GM12875 (cell line): Measurements from ENCODE around the gene EXOC6B.
"Not testable (repeated sequence)": the region's sequence is repeated elsewhere in the genome, so short reads cannot be mapped to it uniquely, and the experiment has no call there.

Source experiments
- H3K4me3 ChIP-seq: one replicate; pipeline ENCODE4 v1.5.1; 2011; ENCODE audit warnings: low read depth, low read length, control low read depth
- TF ChIP-seq, protein P1 (sequence below): IDR thresholded peaks from 2 replicates; pipeline ENCODE4 v1.5.1; 2011; ENCODE audit warnings: low read depth, mild to moderate bottlenecking, control low read depth, inconsistent platforms, low read length, moderate library complexity, borderline replicate concordance; ENCODE audit not compliant: insufficient read depth

Gene EXOC6B

DNA sequence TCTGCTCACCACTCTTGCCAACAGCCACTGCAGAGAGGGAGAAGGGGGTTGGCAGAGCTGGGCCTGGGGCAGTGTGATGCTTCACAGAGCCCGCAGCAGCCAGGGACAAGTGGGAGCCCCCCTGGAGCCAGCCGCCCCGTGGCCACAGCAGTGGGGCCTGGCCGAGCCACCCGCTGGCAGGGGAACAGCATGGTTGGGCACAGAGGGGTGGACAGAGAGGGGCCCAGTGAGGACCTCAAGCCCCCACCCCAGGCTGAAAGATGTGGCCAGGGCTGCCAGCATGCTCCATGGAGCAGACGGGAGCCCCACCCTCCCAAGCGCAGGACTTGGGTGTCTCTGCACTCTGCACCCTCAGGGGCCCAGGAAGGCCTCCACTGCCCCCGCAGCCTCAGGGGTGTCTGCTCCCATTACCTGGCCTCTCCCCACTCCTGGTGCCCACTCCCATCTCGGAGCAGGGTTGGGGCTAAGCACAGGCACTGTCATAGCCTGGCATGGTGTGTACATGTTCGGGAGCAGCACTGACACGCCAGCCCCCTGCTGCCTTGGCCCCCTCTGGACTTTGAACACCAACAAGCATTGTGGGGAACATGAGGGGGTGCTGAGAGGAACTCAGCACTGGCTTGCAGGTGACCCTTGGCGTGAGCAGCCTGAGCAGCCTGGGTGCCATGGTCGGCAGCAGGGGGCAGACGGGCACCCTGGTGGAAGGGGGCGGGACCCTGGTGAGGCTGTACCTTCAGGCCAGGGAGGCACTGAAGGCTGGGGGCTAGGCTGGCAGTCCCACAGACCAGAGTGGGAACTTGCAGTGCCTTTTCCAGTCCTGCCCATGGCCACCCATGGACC is 398.6 kb downstream of the EXOC6B start:
- H3K4me3 ChIP-seq, result no peak overlapping the region
- TF ChIP-seq, protein P1, sequence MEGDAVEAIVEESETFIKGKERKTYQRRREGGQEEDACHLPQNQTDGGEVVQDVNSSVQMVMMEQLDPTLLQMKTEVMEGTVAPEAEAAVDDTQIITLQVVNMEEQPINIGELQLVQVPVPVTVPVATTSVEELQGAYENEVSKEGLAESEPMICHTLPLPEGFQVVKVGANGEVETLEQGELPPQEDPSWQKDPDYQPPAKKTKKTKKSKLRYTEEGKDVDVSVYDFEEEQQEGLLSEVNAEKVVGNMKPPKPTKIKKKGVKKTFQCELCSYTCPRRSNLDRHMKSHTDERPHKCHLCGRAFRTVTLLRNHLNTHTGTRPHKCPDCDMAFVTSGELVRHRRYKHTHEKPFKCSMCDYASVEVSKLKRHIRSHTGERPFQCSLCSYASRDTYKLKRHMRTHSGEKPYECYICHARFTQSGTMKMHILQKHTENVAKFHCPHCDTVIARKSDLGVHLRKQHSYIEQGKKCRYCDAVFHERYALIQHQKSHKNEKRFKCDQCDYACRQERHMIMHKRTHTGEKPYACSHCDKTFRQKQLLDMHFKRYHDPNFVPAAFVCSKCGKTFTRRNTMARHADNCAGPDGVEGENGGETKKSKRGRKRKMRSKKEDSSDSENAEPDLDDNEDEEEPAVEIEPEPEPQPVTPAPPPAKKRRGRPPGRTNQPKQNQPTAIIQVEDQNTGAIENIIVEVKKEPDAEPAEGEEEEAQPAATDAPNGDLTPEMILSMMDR, result no peak

DNA sequence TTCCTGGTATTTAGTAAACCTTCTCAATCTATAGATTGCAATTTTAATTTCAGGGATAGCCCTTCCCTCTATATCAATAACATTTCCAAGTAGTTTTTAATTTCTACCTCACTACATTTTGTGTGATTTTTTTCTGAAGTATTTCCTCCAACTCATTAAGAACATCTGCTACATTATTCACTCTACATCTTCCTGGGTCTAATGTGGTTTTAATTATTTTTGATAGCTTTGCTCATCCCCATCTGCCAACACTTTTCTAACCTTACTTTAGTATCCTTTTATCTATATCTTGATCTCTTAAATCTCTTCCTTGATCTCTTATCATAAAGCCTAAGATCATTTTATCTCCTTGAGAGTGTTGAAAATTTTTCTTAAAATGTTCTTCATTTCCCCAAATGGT is 399.8 kb downstream of the EXOC6B start:
- TF ChIP-seq, protein P1, result no peak
- no peak overlapping the region for H3K4me3 ChIP-seq

DNA sequence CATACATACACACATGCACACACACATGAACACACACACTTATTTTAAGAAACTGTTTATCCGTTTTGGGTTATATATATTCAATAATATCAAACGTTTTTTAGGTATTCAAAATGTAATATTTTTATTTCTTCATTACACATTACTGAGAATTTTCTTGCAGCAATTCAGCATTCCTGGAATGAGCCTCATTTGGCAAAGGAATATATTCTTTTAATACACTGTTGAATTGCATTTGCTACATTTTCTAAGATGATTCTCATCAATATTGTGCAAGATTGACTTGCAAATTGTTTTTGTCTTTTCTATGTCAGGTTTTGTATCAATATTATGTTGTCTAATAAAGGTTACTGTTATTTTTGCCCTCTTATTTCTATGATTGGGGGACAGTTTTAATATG is 402.1 kb downstream of the EXOC6B start:
- TF ChIP-seq, protein P1, result no peak
- H3K4me3 ChIP-seq, result no peak overlapping the region

DNA sequence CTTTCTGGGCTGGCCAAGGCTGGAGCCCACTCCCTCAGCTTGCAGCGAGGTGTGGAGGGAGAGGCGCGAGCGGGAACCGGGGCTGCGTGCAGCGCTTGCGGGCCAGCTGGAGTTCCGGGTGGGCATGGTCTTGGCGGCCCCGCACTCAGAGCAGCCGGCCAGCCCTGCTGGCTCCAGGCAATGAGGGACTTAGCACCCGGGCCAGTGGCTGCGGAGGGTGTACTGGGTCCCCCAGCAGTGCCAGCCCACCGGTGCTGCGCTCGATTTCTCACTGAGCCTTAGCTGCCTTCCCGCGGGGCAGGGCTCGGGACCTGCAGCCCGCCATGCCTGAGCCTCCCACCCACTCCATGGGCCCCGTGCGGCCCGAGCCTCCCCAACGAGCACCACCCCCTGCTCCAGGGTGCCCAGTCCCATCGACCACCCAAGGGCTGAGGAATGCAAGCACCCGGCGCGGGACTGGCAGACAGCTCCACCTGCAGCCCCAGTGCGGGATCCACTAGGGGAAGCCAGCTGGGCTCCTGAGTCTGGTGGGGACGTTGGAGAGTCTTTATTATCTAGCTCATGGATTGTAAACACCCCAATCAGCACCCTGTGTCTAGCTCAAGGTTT is 404.0 kb downstream of the EXOC6B start:
- H3K4me3 ChIP-seq, result not testable (repeated sequence)

DNA sequence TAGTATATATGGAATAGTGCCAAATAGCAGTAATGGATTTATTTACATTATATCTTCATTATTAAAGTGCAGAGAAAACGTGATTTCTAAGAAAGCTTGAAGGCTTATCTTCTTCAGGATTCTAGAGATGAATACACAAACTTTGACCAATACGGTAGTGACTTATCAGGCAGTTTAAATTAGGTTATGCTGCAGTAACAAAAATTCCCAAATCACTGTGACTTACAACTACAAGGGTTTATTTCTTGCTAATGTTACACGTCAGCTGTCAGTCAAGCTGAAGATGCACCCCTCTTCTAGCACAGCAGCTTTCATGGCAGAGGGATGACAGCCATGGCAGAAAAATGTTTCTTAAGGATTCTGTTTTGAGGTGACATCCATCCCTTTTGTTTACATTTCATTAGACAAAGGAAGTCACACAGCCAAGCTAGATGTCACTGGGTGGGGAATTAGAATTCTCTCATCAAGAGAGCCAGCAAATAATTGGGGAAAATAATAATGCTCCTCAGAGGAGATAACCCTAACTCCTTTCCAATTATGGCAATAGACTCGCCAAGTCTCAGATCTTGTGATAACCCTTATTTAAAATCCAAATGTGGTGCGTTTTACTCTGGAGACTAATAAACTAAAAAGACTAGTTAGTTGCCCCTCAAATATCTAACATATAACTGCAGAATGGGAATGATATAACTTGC is 409.9 kb downstream of the EXOC6B start:
- TF ChIP-seq, protein P1, result no peak
- no peak overlapping the region for H3K4me3 ChIP-seq

DNA sequence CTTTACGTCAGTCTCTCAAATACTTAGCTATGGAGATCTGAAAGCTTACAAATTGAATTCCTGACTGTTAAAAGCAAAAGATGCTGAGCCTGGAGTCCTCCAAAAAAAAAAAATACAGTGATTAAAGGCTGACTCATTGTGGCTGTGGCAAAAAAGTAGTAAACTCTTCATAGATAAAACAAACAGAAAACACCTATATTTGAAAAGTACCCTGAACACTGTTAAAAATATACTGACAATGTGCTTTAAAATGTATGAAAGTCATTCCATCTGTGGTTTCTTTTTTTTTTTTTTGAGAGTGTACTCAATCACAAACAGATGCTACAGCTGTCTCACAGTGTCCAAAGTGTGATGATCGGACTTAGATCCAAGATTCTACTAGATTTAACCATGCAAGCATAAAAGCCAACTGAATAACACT is 410.6 kb downstream of the EXOC6B start:
- TF ChIP-seq, protein P1, result no peak
- no peak overlapping the region for H3K4me3 ChIP-seq

DNA sequence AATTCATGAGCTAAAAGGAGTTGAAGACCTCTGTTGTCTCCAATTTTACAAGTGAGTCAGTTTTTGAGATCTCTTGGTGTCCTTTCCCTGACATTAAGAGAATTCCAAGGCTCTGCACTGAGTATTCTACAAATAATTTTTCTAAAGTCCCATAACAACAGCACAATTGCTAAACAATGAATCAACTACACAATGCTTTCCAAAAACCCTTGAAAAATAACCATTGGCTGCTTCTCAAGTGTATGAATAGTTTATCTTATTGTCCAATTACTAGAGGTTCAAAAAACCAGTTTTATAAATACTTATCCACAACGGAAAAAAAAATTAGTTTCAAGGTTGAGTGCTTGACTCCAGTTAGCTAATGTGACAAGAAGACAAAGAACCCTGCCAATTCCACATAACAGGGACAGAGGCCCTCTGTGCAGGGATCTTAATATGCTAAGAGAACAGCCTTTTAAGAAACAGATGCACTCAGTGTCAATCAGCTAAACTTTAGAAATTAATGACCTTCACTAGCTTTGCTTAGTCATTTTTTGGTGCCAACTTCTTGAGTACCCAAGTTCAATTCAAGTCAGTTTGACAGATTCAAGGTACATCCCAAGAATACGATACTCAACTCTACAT is 411.6 kb downstream of the EXOC6B start:
- H3K4me3 ChIP-seq, result no peak overlapping the region
- TF ChIP-seq, protein P1, result no peak
